ENCODE results near the gene IQCK.

GRCh38 chr16:19672378-19672777 lies 45.7 kb upstream of the IQCK start:
- TF ChIP-seq ZNF549 (tag by site-specific recombination; IDR thresholded peaks at IDR 0.05) (no peak), CTCF (tag by site-specific recombination; IDR thresholded peaks at IDR 0.05) (no peak), MYNN (tag by site-specific recombination; IDR thresholded peaks at IDR 0.05; ENCODE audit: borderline replicate concordance) (no peak), REPIN1 (tag by site-specific recombination; IDR thresholded peaks at IDR 0.05; ENCODE audit: low read depth) (no peak), KLF10 (tag by site-specific recombination; IDR thresholded peaks at IDR 0.05) (no peak), ZNF169 (tag by site-specific recombination; IDR thresholded peaks at IDR 0.05) (no peak), TCF7L2 (IDR thresholded peaks at IDR 0.05; ENCODE audit: borderline replicate concordance, low read depth, low read length) (no peak), ZBTB48 (tag by site-specific recombination; IDR thresholded peaks at IDR 0.05) (no peak)

Measured in HEK293 (cell line).